Measurements from ENCODE around the gene CORO6. TPM values are rescaled to one million over a fixed set of nuclear protein-coding genes. Genes with fewer than 3 reads are reported as not detected.

The CORO6 gene
- total RNA-seq, 1 donor from 2014 or later = 2.0 TPM

DNA sequence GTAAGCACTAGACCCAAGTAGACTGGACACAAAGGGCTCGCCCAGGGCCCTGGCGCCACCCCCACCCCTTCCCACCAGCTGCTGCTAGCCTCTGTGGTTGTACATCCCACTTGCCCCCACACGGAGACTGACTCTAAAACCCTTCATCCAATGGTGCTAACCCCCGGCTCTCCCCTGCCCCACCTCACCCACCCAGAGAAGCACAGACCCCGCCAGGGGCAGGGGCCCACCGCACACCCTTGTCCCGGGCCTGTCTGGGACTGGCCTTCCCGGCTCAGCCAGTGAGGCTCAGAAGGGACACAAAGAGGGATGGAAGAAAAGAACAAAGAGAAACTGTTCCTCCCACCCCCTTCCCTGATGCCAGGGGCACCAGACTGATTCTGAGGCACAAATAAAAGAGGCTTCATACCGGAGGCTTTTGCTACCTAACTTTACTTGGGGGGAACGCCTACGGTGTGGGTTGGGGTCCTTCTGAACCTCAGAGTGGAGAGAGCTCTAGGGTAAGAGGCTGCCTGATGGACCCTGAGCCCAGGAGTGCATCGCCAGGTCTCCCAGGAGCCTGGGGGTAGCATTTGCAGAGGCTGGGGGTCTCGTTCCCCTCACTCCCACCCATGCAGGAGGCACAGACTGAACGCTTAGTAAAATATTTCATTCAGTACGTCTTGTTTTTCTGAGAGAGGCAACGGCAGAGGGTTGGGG is 8.2 kb downstream of the CORO6 start:
- intact Hi-C loops (cut with micrococcal nuclease) = loop anchor here (1.0 to 5.0 kb wide), 5 partner anchors 25 to 318 kb away; partner anchors contain the start of genes GIT1, SSH2, TAOK1 and TP53I13

DNA sequence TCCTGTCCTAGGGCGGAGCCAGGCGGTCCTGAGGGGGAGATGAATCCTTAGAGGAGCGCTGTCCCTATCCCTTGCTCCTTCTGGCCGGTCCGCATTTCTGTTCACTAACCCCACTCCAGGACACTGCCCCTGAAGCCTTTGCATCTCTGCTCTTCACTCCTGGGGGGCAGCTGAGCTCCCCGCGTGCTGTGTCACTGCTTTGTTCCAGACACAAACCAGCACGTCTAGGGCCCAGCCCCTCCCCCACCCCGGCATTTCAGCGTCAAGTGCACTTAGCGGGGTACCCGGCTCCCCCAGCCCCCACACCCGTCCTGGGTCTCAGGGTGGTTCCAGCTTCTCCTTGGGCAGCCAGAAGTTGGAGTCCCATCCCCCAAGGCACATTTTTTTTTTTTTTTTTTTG is 8.9 kb downstream of the CORO6 start:
- intact Hi-C loops (cut with micrococcal nuclease) = loop anchor here (1.0 kb wide), 1 partner anchor 34 kb away; no protein-coding TSS in a partner anchor

DNA sequence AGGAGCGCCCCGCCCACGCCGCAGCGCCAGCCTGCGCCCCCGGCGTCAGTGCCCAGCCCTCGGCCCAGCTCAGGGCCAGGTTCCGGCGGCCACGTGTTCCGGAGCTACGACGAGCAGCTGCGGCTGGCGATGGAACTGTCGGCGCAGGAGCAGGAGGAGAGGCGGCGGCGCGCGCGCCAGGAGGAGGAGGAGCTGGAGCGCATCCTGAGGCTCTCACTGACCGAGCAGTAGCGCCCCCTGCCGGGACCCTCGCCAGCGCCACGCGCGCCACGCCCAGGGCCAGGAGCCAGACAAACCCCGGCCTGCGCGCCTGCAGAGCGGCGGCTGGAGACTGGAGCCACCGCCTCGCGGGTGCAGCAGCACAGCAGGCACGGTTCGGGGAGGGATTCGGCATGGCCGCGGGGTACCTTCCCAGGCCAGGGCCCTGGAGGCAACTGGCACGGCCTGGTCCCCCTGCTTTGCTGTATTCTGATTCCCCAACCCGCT is 9.3 kb downstream of the CORO6 start:
- intact Hi-C loops (cut with micrococcal nuclease) = loop anchor here (1.0 kb wide), 1 partner anchor 33 kb away; no protein-coding TSS in a partner anchor

DNA sequence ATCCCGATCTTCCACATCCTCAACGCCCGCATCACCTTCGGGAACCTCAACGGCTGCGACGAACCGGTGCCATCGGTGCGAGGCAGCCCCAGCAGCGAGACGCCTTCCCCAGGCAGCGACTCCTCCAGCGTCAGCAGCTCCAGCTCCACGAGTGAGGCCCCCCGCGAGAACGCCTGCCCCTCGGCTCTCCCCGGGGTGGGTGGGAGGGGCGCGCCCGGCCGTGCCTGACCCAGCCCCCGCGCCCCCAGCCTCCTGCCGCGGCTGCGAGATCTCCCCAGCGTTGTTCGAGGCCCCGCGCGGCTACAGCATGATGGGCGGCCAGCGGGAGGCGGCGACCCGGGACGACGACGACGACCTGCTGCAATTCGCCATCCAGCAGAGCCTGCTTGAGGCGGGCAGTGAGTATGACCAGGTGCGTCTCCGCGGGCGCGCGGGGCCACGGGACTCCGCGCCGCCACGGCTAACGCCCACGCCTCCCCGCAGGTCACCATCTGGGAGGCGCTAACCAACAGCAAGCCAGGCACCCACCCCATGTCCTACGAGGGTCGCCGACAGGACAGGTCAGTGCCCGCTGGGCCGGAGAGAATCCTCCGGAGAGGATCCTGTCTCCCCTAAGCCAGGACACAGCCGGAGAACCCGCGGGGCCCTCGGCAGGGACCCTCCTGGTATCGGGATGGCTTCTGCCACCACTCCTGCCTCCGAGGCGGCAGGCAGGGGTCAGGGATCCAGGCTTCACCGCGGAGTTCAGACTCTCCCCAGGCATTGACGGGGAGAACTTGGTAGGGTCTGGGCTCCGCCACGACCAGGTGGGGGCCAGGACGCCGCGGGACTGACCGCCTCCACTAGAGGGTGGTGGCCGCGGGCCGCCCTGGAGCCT is 10.1 kb downstream of the CORO6 start:
- intact Hi-C loops (cut with micrococcal nuclease) = loop anchor here (1.0 kb wide), 1 partner anchor 32 kb away; no protein-coding TSS in a partner anchor

DNA sequence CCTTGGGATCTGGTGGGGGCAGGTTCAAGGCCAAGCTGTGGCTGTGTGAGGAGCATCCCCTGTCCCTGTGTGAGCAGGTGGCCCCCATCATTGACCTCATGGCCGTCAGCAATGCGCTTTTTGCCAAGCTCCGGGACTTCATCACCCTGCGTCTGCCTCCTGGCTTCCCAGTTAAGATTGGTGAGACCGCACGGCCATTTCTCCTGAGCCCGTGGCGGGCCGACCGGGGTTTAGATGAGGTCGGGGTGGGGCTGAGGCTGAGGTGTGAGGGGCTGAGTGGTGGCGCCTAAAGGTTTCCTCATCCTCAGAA is 10.7 kb downstream of the CORO6 start:
- intact Hi-C loops (cut with micrococcal nuclease) = no loop called here

DNA sequence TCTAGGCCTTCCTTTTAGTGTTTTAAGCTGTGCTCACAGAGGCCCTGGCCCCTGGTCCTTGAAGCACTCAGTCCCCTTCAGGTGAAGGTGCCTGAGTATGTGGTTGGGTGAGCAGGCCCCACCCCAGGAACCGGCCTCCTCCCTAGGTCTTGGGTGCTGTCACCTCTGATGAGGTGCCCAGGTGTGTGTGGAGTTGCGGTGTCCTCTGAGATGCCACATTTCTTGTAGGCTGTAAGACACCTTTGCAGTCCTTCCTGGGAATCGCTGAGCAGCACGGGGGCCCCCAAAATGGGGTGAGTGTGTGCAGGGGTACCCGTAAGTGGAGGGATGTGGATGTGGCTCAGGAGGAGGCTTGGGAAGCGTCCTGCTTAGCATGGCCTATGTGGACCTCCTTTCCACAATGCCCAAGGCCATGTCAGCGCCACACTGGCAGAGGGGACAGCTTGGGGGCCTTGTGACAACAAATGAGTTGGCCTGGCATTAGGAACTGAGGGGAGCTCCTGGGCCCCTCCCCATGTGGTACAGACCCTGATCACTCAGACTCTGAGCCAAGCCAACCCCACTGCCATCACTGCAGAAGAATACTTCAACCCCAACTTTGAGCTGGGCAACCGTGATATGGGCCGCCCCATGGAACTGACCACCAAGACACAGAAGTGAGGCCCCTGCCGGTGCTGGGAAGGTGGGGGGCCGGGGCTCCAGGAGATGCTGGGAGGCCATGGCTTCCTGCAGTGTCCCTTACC is 11.2 kb downstream of the CORO6 start:
- intact Hi-C loops (cut with micrococcal nuclease) = no loop called here

DNA sequence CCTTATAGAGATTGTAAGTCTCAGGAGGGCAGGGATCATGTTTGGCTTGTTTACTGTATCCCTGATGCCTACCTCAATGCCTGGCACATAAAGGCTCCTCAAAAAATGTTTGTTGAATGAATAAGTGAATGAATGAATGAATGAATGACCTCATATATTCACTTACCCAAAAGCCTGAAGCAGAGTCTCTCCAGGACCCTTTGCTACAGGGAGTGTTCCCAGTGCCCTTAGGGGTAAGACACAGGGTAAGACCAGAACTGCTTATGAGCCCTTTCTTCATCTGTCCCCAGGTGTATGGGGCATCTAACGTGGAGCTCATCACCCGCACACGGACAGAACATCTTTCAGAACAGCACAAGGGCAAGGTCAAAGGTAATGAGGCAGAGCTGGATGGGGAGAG is 12.3 kb downstream of the CORO6 start:
- intact Hi-C loops (cut with micrococcal nuclease) = no loop called here

DNA sequence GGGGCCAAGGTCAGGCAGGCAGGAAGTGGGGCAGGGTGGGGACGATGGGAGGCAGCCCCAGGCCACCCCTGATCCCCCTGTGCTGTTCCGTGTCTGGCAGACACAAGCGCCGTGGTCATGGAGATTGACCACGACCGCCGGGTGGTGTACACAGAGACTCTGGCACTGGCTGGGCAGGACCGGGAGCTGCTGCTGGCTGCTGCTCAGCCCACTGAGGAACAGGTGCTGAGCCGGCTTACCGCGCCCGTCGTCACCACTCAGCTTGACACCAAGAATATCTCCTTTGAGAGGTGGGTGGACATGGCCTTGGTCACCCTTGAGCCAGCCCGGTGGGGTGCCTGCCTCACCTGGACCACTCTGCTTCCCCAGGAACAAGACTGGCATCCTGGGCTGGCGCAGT is 13.7 kb downstream of the CORO6 start:
- intact Hi-C loops (cut with micrococcal nuclease) = no loop called here

DNA sequence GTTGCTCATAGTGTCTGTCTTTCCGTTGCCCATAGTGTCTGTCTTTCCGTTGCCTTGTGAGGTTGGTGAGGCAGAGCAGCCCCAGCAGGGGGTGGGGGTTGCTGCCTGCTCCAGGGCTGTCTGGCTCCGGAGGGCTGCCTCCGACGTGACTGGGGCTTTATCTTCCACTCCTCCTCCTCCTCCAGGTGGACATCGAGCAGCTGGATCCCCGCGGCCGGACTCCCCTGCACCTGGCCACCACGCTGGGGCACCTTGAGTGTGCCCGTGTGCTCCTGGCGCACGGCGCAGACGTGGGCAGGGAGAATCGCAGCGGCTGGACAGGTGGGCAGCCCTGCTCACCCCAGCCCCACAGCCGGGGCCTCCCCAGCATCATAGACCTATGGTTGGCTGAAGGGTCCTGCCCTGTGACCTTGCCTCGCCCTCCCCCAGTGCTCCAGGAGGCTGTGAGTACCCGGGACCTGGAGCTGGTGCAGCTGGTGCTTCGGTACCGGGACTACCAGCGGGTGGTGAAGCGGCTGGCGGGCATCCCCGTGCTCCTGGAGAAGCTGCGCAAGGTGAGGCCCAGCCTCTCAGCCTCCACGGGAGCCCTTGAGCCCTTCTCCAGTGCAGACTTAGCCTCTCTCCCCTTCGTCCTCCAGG is 15.0 kb downstream of the CORO6 start:
- intact Hi-C loops (cut with micrococcal nuclease) = no loop called here

DNA sequence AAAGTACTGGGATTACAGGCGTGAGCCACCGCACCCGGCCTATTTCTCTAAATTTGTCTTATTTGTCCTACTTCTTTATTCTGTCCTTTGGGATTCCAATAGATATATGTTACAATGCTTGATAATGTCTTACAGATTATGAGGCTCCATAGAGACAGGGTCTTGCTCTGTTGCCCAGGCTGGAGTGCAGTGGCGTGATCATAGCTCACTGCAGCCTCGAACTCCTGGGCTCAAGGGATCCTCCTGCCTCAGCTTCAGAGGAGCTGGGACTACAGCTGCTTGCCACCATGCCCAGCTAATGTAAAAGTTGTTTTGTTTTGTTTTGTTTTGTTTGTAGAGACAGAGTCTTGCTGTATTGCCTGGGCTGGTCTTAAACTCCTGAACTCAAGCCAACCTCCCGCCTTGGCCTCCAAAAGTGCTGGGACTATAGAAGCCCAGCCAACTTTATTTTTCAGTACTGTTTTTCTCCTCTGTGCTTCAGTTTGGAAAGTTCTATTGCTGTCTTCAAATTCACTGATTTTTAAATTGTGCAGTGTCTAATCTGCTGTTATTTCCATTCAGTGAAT is 19.5 kb downstream of the CORO6 start:
- intact Hi-C loops (cut with micrococcal nuclease) = no loop called here

DNA sequence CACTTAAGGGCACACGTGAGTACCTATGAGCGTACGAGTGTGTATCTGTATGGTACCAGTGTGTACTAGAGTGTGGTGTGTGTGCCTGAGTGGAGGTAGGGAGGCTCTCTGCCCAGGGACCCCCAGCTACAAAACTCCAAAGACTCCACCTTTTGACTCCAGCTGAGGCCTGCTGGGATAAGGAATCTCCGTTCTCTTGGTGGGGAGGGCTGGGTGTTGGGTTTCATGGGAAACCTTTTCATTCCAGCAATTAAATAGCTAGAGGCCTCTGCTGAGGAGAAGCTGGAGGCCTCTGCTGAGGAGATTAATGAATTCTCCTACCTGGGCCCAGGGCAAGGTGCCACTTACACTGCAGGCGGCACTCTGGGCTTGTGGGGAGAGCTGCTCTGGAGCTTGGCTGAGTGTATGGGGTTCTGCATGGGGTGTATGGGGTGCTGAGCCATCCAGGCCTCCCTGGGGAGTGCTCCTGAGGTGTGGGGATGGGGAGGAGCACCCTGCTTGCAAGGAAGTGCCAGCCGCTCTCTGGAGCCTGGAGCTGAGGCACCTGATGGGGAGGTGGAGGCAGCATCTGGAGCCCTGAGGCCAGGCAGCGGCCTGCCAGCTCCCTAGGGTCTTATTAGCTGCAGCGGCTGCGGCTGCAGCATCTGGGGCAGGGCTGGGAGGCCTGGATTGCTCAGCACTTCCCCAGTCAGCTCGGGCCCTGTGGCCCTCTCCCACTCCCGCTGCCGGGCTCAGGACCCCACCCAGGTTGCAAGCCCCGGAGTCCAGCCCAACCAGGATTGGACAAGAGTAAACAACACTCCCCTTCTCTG is 25.1 kb downstream of the CORO6 start:
- intact Hi-C loops (cut with micrococcal nuclease) = no loop called here

DNA sequence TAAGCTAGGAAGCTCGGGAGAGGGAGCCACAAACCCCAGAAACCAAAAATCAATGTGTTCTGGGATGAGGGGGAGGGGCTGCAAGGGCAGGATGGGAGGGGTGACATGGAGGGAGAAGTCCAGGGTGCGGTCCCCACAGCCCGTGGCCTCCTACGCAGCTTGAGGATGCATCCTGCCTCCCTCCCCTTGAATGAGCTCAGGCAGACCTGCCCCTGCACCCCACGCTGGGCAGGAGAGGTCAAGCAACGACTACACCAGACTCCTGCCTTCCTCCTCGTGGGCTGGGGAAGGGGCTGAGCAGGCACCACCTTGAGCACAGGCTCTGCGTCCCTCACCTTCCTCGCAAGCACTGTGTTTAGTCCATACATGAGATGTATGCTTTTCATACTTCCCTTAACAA is 25.9 kb downstream of the CORO6 start:
- intact Hi-C loops (cut with micrococcal nuclease) = no loop called here

DNA sequence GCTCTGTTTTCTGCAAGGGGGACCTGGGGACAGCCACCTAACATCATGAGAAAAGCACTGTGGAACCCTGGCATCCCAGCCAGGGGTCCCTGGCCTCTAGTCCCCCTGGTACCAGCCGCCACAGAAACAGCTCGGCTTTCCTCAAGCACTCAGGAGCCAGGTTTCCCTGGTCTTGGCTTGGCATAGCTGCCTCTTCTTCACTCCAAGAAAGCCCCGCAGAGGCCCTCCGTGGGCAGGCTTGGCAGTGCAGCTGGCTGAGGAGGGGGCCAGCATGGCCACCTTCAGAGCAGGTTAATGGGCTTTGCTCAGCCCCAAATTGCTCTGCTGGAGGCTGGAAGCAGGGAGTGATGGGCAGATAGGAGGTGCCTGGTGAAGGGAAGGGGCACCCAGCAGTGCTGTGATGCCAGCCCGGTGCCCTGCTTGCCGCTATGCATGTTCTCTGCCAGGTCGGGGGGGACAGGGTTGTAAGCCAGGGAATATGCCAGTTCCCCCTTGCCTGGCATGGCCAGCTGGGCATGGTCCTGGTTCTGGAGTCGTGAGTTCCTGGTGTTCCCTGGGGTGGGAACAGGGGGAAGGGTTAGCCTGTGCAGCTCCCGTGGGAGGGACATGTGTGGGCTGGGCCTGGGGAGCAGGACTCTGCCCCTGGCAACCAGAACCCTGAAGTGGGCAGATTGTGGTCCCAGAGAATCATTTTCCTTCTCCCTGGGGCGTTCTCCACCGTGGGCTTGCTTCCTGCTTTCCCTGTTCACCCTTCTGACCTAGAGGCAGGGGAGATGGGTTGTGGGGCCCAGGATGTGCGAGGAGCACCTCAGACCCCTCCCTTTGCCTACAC is 26.6 kb downstream of the CORO6 start:
- intact Hi-C loops (cut with micrococcal nuclease) = no loop called here

DNA sequence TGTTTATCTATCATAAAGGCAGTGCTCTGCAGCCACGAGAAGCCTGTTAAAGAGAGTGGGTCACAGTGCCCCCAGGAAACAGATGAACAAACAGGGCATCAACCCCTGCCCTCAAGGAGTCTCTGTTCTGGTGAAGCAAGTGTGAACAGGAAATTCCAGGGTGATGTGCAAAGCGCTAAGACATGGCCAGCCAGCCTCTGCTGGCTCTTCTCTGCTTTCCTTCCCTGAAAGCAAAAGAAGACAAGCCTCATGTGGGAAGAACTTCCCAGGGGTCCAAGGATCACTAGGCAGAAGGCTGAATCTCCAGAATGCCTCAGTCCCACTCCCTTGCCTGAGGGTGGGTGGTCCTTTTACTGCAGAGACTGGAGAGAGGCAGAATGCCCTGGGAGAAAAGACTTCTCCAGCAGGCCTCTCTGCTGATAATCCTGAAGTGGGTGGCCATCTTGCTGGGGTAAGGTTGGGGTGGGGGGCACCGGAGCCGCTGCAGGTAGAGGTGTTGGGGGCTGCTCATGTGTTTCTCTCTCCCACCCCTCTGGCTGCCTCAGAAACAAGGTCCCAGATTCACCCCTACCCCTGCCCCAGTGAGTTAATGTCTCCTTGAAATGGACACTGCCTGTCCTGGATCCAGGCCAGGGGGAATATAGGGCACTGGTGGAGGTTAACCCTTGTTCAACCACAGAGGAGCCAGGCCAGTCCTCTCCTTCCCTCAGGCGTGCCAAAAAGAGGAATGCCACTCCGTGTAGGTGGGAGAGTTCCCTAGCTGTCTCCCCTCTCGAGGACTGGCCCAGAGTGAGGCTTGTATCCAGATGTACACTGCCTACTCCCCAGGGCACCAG is 27.4 kb downstream of the CORO6 start:
- intact Hi-C loops (cut with micrococcal nuclease) = no loop called here

DNA sequence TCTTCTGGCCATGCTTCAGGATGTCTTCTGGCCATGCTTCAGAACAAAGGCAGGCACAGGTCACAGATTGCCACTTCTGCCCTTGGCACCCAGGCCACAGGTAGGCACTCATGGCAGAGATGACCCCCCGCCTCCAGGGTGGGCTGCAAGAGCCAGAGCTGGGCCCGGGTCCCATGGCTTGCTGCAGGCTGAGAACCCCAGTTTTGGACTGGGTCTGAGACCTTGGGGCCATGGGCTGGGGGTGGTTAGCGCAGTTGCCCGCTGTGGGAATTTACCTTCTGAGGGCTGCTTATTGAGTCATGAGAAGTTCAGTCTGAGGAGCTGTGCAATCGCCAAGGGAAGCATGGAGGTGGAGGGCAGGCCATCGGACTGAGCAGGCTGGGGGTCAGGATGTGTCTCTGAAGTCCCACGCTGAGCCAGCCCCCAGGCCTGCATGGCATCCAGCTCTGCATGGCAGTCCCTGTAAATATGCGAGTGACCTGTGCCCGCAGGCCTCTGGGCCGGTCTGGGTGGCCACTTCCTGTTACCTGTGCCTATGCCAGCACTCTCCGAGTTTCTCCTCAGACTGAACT is 28.1 kb downstream of the CORO6 start:
- intact Hi-C loops (cut with micrococcal nuclease) = no loop called here

DNA sequence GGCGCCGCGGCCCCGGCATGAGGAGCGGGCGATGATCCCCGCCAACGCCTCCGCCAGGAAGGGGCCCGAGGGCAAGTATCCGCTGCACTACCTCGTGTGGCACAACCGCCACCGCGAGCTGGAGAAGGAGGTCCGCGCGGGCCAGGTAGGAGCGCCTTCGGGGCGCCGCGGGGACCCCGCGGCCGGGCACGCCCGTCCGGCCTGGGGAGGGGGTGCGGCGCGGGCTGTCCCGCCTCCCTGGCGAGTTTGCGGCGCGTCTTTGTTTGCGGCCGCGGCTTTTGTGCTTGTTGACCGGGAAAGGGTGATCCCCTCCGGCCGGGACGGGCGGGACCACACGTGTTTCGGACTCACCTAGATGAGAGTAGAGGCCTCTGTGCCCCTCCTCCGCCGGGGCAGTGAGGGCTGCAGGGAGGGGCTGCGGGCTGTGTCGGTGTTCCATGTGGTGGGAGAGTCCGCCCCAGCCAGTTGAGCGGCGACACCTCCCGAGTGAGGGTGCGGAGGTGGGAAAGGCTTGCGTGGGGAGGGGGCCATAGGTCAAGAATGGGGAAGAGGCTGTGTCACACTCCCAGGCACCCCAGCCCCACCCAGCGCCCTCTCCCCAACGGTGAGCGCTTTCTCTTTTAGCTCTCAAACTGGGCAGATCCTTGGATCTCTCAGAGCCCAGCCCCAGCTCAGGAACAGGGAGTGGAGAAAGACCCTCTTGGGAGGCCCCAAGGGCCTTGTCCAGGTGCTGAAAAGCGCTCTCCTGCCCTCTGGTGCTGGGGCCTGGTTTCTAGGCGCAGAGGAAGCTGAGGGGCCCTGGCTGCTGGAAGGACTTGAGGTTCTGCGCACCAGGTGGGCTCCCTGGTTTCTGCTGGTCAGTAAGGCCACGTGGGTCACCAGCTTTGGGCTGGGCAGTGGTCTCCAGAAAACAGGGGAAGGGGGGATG is 28.9 kb downstream of the CORO6 start:
- intact Hi-C loops (cut with micrococcal nuclease) = no loop called here

All from T-helper 2 cell treated with Interferon-gamma antibody and Interleukin-4, amounts not matched to agents 100 ng/mL and 5 ng/mL, for 36 hours (primary cell).